ENCODE measurements around the gene PDZD2. TPM values are rescaled to one million over a fixed set of nuclear protein-coding genes. Genes with fewer than 3 reads are reported as not detected.

Gene PDZD2
- total RNA-seq, 5 donors from 2014 or later (not counting 1 experiment from before 2014, with no cell fraction given), result 0.66 to 2.2 (median 1.2) TPM

- Histone ChIP-seq H3K4me3 (ENCODE audit: control insufficient read depth in 1 of 2, extremely low read depth in 1 of 2, low read length in 1 of 2) (no peak overlapping the region), H3K4me1 (ENCODE audit: control insufficient read depth in 1 of 2, extremely low read depth in 1 of 2, insufficient read depth in 2 of 2, low read length in 2 of 2) (no peaks in the 10 kb centered on the region), H3K36me3 (ENCODE audit: control insufficient read depth in 2 of 2, extremely low read depth in 1 of 2, insufficient read depth in 1 of 2, low read length in 1 of 2) (no peaks in the 10 kb centered on the region), H3K27me3 (replicated peaks in 1 of 2; ENCODE audit: control insufficient read depth in 2 of 2, extremely low read depth in 1 of 2, insufficient read depth in 2 of 2, low read length in 1 of 2) (peaks cover 0 to 2% of the 10 kb centered on the region in 2 experiments), H3K27ac (ENCODE audit: low read length) (no peak overlapping the region), H3K9me3 (no peaks in the 10 kb centered on the region)
- peaks cover 4 to 9% of the 10 kb centered on the region in 2 donors for H3K27me3 Mint-ChIP-seq
- POLR2A ChIA-PET, result interaction anchor here in 1 of 2 donors (0.6 kb wide), 1 partner anchor 948 kb away, joined by 4 read pairs; no protein-coding TSS in a partner anchor
- ATAC-seq (replicated peaks in 1 of 4) (no peak), DNase-seq (no peak)
- H3K4me3 Mint-ChIP-seq, result no peak overlapping the region
- H3K27ac Mint-ChIP-seq, result no peak overlapping the region
- H3K9me3 Mint-ChIP-seq, result no peaks in the 10 kb centered on the region
- peaks cover 3 to 10% (median 6%) of the 10 kb centered on the region in 3 donors for H3K4me1 Mint-ChIP-seq
- 67% methylated on average over 1 of the region's 7 CpGs for WGBS (ENCODE audit: insufficient coverage)
- no peaks in the 10 kb centered on the region for H3K36me3 Mint-ChIP-seq
- CTCF ChIA-PET, result no interaction called here
Observed at GRCh38 chr5:31847354-31847753, 208.4 kb downstream of the PDZD2 start.

DNA sequence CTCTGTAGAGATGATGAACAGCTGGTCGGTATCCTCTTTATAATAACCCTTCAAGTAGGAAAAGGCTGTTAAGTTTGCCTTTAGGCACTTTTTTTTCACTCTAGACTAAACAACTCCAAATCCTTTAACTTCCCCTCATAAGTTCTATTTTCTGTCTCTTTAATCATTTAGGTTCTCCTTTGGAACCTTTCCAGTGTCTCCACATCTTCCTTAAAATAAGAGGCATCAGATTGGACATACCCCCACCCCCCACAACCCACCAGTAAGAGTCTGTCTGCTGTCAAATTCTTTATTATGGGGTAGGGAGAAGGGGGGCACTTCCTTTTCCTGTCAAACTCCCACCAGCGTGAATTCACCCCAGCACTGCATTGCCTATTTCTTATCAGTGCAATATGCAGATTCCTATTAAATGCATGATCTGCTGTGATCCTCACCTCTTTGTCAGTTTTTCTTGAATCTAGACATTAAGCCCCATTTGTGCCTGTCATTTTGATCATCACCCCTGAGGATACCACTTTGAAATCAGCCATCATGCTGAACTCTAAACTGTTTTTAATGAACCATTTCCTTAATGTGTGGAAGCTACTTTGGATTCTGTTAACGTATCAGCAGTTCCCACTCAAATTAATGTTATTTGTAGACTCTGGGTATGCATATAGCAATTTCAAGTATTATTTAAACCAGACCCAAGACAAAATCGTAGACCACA is 212.2 kb downstream of the PDZD2 start:
- POLR2A ChIA-PET, result no interaction called here
- peaks cover 22 to 28% (median 23%) of the 10 kb centered on the region in 3 donors for H3K4me1 Mint-ChIP-seq
- H3K4me1 ChIP-seq (ENCODE audit: control insufficient read depth in 1 of 2, extremely low read depth in 1 of 2, insufficient read depth in 2 of 2, low read length in 2 of 2), result peaks cover 2 to 21% of the 10 kb centered on the region in 2 experiments
- no peaks in the 10 kb centered on the region for H3K36me3 ChIP-seq (ENCODE audit: control insufficient read depth in 2 of 2, extremely low read depth in 1 of 2, insufficient read depth in 1 of 2, low read length in 1 of 2)
- DNase-seq (no peak), ATAC-seq (replicated peaks in 1 of 4) (no peak)
- no peaks in the 10 kb centered on the region for H3K36me3 Mint-ChIP-seq
- H3K4me3 ChIP-seq (ENCODE audit: control insufficient read depth in 1 of 2, extremely low read depth in 1 of 2, low read length in 1 of 2), result no peak overlapping the region
- H3K9me3 ChIP-seq, result no peaks in the 10 kb centered on the region
- CTCF ChIA-PET, result no interaction called here
- H3K27me3 Mint-ChIP-seq, result peaks cover 4 to 39% of the 10 kb centered on the region in 2 donors
- no peak overlapping the region for H3K27ac ChIP-seq (ENCODE audit: low read length)
- H3K27me3 ChIP-seq (replicated peaks in 1 of 2; ENCODE audit: control insufficient read depth in 2 of 2, extremely low read depth in 1 of 2, insufficient read depth in 2 of 2, low read length in 1 of 2), result peaks cover 0 to 28% of the 10 kb centered on the region in 2 experiments
- H3K27ac Mint-ChIP-seq, result no peak overlapping the region
- no peak overlapping the region for H3K4me3 Mint-ChIP-seq
- WGBS (ENCODE audit: insufficient coverage), result 80% methylated on average over 1 of the region's 4 CpGs
- no peaks in the 10 kb centered on the region for H3K9me3 Mint-ChIP-seq

GRCh38 chr5:31853398-31854135 is 214.6 kb downstream of the PDZD2 start:
- H3K9me3 Mint-ChIP-seq, result peaks cover 0 to 2% (median 0%) of the 10 kb centered on the region in 3 donors
- DNase-seq (no peak), ATAC-seq (replicated peaks in 1 of 4) (peak in 1 of 4 experiments; percentile 9)
- H3K27me3 Mint-ChIP-seq, result peaks cover 4 to 49% of the 10 kb centered on the region in 2 donors
- H3K27ac Mint-ChIP-seq, result peak overlapping the region in 1 of 2 donors; percentile 84
- H3K27me3 ChIP-seq (replicated peaks in 1 of 2; ENCODE audit: control insufficient read depth in 2 of 2, extremely low read depth in 1 of 2, insufficient read depth in 2 of 2, low read length in 1 of 2), result peaks cover 0 to 35% of the 10 kb centered on the region in 2 experiments
- POLR2A ChIA-PET, result interaction anchor here in 1 of 2 donors (0.7 kb wide), 1 partner anchor 292 kb away, joined by 3 read pairs; no protein-coding TSS in a partner anchor
- 100% methylated on average over 1 of the region's 8 CpGs for WGBS (ENCODE audit: insufficient coverage)
- H3K9me3 ChIP-seq, result no peaks in the 10 kb centered on the region
- CTCF ChIA-PET, result interaction anchor here in 1 of 2 donors (0.6 kb wide), 1 partner anchor 222 kb away, joined by 4 read pairs; no protein-coding TSS in a partner anchor
- H3K4me1 Mint-ChIP-seq, result peaks cover 22 to 28% (median 23%) of the 10 kb centered on the region in 3 donors
- H3K27ac ChIP-seq (ENCODE audit: low read length), result no peak overlapping the region
- H3K36me3 ChIP-seq (ENCODE audit: control insufficient read depth in 2 of 2, extremely low read depth in 1 of 2, insufficient read depth in 1 of 2, low read length in 1 of 2), result no peaks in the 10 kb centered on the region
- H3K36me3 Mint-ChIP-seq, result no peaks in the 10 kb centered on the region
- H3K4me3 Mint-ChIP-seq, result peak overlapping the region; percentile 74 to 88 (median 80)
- H3K4me1 ChIP-seq (ENCODE audit: control insufficient read depth in 1 of 2, extremely low read depth in 1 of 2, insufficient read depth in 2 of 2, low read length in 2 of 2), result peaks cover 2 to 21% of the 10 kb centered on the region in 2 experiments
- H3K4me3 ChIP-seq (ENCODE audit: control insufficient read depth in 1 of 2, extremely low read depth in 1 of 2, low read length in 1 of 2), result no peak overlapping the region

DNA sequence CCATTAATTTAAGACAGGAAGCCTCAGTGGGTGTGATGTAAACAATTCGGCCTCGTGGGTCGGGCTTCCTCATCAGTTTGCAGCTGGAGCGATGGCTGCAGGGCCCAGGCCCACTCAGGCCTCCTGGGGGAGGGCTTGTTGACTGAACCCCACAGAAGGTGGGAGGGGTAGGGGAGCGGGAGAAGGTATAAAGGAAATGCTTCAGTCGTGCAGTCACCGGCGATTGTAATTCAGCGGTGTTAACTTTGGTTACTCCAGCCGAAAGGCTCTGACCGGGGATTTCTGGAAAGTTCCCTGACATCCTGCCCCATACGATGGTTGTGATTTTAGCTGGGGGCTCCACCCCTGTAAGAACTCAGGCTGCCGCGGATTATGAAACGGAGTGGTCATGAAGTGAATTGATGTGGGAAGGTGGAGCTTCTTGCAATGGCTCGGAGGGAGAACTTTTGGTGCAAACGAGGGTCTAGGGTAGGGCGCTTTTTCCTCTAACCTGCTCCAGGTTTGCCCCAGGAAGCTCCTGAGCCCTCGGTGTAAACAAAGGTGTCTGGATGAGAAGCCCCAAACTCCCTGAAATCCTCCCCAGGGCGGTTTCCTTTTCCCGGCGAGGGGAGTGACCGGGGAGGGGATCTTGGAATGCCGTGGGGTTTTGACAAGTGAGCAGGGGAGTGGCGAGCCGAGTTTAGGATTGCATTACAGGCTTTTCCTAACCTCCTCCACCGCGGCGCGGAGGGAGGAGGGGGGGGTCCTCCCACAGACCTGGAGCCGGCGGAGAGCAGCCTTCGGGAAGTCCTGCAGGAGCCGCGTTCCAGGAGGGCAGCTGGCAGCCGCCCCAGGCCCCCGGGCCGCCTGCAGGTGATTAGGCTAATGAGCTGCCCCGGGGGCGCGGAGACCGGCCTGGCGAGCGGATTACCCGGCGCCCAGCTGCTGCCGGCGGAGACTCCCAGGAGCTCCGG is 215.5 kb downstream of the PDZD2 start:
- Histone ChIP-seq H3K4me3 (ENCODE audit: control insufficient read depth in 1 of 2, extremely low read depth in 1 of 2, low read length in 1 of 2) (peak overlapping the region; percentile 35 to 92), H3K4me1 (ENCODE audit: control insufficient read depth in 1 of 2, extremely low read depth in 1 of 2, insufficient read depth in 2 of 2, low read length in 2 of 2) (peaks cover 2 to 21% of the 10 kb centered on the region in 2 experiments), H3K9me3 (peaks cover 2% of the 10 kb centered on the region), H3K27ac (ENCODE audit: low read length) (no peak overlapping the region), H3K36me3 (ENCODE audit: control insufficient read depth in 2 of 2, extremely low read depth in 1 of 2, insufficient read depth in 1 of 2, low read length in 1 of 2) (no peaks in the 10 kb centered on the region), H3K27me3 (replicated peaks in 1 of 2; ENCODE audit: control insufficient read depth in 2 of 2, extremely low read depth in 1 of 2, insufficient read depth in 2 of 2, low read length in 1 of 2) (peaks cover 0 to 35% of the 10 kb centered on the region in 2 experiments)
- ChIA-PET POLR2A (interaction anchor here in 1 of 2 donors (0.7 kb wide), 1 partner anchor 293 kb away, joined by 3 read pairs; no protein-coding TSS in a partner anchor), CTCF (interaction anchor here in 1 of 2 donors (0.6 to 1.1 kb wide), 2 partner anchors 119 to 223 kb away, joined by 3 read pairs; no protein-coding TSS in a partner anchor)
- Mint-ChIP-seq H3K27me3 (peaks cover 4 to 49% of the 10 kb centered on the region in 2 donors), H3K9me3 (peaks cover 5 to 9% (median 6%) of the 10 kb centered on the region in 3 donors), H3K4me1 (peaks cover 22 to 28% (median 23%) of the 10 kb centered on the region in 3 donors), H3K27ac (peak overlapping the region; percentile 55 to 88), H3K4me3 (peak overlapping the region; percentile 74 to 88 (median 80)), H3K36me3 (peaks cover 2% of the 10 kb centered on the region)
- DNase-seq (peak in 2 of 35 experiments; percentile 16 to 20), ATAC-seq (replicated peaks in 1 of 4) (peak; percentile 47 to 58 (median 48))
- 6% methylated on average over 34 of the region's 49 CpGs for WGBS (ENCODE audit: insufficient coverage)

GRCh38 chr5:31855134-31856040 is 216.5 kb downstream of the PDZD2 start:
- Histone ChIP-seq H3K9me3 (peaks cover 2% of the 10 kb centered on the region), H3K36me3 (ENCODE audit: control insufficient read depth in 2 of 2, extremely low read depth in 1 of 2, insufficient read depth in 1 of 2, low read length in 1 of 2) (no peaks in the 10 kb centered on the region), H3K4me3 (ENCODE audit: control insufficient read depth in 1 of 2, extremely low read depth in 1 of 2, low read length in 1 of 2) (peak overlapping the region; percentile 35 to 92), H3K4me1 (ENCODE audit: control insufficient read depth in 1 of 2, extremely low read depth in 1 of 2, insufficient read depth in 2 of 2, low read length in 2 of 2) (peaks cover 2 to 21% of the 10 kb centered on the region in 2 experiments), H3K27me3 (replicated peaks in 1 of 2; ENCODE audit: control insufficient read depth in 2 of 2, extremely low read depth in 1 of 2, insufficient read depth in 2 of 2, low read length in 1 of 2) (peaks cover 0 to 35% of the 10 kb centered on the region in 2 experiments), H3K27ac (ENCODE audit: low read length) (no peak overlapping the region)
- H3K36me3 Mint-ChIP-seq, result peaks cover 3% of the 10 kb centered on the region
- peak; percentile 61 to 83 (median 71) for ATAC-seq (replicated peaks in 1 of 4)
- peaks cover 4 to 49% of the 10 kb centered on the region in 2 donors for H3K27me3 Mint-ChIP-seq
- ChIA-PET POLR2A (no interaction called here), CTCF (interaction anchor here in 1 of 2 donors (0.6 to 1.1 kb wide), 2 partner anchors 118 to 222 kb away, joined by 3 read pairs; no protein-coding TSS in a partner anchor)
- H3K27ac Mint-ChIP-seq, result peak overlapping the region; percentile 25 to 88
- WGBS (ENCODE audit: insufficient coverage), result 11% methylated on average over 29 of the region's 31 CpGs
- H3K4me1 Mint-ChIP-seq, result peaks cover 24 to 31% (median 24%) of the 10 kb centered on the region in 3 donors
- peak overlapping the region; percentile 73 to 88 (median 80) for H3K4me3 Mint-ChIP-seq
- peaks cover 9 to 16% (median 13%) of the 10 kb centered on the region in 3 donors for H3K9me3 Mint-ChIP-seq
- peak in 19 of 35 experiments; percentile 5 to 51 (median 23) for DNase-seq

Measured in T-cell (primary cell).